Activated effector memory CD4-positive, alpha-beta T cell treated with anti-CD3 and anti-CD28 coated beads, Interleukin-2, amount 50 U/mL, for 16 hours (primary cell): ENCODE data around the gene GNA14.
"Not testable (repeated sequence)": the region's sequence is repeated elsewhere in the genome, so short reads cannot be mapped to it uniquely, and the experiment has no call there.

Experiments used
- DNase-seq: peaks from one replicate; pipeline ENCODE4 v3.0.0-alpha.2; 2020

Gene GNA14

DNA sequence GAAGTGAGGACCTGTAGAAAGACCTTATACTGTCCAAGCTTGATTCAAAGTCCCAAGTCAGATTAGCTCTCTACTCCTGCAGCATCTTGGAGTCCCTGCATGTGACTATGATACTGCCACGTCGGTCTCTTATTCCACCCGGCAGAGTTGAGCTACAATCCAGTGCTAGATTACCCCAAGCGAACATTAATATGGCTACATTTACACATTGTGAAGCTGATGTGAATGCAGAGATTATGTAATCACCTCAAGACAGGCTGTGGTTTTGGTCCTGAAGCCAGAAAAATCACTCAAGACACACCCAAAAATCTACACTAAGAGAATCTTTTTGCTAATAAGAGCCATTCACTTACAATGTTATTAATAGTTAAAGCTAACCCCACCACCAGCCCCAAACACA lies 116.7 kb downstream of the GNA14 start:
- DNase-seq = no peak

GRCh38 chr9:77523891-77524290 lies 124.2 kb downstream of the GNA14 start:
- no peak for DNase-seq

DNA sequence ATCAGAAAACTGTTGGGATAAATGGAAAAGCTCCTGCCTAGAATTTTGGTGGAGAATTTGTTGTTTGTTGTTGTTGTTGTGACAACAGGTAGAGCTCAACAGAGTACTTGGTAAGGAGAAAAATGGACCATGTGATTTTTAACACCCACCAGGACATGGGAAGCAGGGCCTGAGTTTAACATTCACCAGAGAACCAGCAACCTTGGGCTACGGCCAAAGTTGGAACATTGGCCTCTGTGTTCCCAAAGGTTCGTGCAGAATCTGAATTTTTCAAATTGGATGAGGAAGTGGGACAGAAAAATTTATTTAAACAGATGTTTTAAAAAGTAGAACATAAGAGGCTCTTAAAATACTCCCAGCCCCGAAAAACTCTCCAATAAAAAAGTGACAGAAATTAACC lies 127.0 kb downstream of the GNA14 start:
- no peak for DNase-seq

GRCh38 chr9:77518688-77519087 lies 129.4 kb downstream of the GNA14 start:
- DNase-seq = no peak

DNA sequence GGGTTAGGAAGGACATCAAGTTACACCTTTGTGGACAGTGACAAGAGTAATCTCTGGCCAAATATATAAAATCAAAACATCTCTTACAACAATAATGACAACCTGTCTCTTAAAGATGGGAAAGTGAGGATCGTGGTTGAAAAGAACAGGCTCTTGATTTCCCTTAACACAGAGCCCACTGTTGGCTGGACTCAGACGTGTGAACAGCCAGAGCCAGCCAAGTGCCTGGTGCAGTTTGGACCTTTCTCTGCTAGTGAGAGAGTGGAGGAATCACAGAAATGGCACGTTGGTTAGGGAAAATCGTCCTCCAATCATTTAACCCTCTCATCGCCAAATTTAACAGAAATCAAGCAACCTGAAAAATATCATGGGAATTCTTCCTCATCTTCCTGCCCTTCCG lies 131.3 kb downstream of the GNA14 start:
- no peak for DNase-seq

DNA sequence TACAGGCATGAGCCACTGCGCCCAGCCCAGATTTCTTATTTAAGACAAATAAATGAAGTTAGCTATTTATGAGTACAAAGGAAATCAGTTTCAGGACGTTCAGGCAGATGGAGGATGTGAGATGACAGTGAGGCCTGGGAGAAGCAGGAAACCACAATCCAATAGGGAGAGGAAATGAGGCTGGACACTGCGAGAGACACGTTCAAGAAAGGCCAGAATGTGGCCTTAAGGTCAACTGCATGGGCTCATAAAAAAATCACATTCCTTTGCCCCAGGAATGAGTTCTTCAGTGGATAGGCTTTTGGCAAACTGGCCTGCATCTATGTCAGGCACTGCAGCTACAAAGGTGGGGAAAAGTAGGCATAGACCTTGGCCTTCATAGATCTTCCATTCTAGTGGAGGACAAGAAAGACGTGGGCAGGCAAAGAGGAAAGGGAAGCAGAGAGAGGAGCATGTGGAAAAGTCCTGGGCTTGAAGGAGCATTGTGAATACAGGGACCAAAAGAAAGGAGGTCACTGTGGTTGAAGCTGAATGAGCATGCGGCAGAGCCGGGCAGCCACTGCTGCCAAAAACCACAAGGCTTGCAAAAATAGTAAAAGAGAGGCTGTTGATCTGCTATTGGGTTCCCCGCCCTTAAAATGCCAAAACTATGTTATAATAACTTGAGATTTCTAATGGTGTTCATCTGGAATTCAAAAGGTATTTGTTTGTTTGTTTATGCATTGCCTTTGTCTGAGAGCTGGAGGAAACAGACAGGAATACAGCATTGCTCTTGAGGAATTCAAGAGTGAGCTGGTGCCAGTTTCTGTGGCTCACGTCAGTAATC lies 133.0 kb downstream of the GNA14 start:
- DNase-seq = no peak

GRCh38 chr9:77513457-77513856 lies 134.7 kb downstream of the GNA14 start:
- DNase-seq = no peak

DNA sequence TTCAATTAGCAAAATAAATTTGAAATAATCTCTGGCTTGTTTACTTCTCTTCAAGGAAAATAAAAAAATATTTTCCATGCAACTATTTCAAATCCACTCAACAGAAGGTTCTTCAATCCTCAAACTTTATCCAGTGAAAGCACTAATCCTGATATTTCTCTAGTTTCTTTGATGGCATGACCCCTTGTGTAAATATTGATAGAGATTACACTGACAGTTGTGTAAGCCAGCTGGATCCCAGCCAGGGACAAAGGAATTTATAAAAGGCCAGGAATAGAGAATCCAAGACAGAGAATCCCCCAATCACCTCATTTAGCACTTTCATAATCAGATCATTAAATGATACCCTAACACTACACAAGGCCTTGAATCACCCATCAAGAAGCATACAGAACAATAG lies 135.2 kb downstream of the GNA14 start:
- DNase-seq = no peak

- DNase-seq = no peak
Observed at GRCh38 chr9:77511525-77511924, 136.6 kb downstream of the GNA14 start.

DNA sequence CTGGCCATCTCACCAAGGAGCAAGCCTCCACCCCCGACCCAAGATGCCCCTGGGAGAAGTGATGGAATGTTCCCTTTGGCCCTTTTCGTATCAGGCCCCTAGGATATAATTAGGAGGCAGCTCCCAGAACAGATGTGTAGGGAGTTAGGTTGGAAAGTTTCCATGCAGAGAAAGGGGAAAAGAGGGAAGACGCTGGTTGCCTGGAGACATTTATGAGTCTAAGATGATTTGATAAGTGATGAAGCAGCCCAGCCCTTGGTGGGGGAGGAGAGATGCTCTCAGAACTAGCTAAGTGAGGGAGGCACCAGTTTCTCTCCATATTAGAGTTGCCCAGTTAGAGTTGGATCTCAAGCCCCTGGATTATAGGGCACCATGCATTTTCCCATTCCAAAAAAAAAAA lies 137.5 kb downstream of the GNA14 start:
- no peak for DNase-seq

- DNase-seq = no peak
Observed at GRCh38 chr9:77508396-77508795, 139.7 kb downstream of the GNA14 start.

GRCh38 chr9:77507212-77507961 lies 140.7 kb downstream of the GNA14 start:
- no peak for DNase-seq

GRCh38 chr9:77505232-77505631 lies 142.9 kb downstream of the GNA14 start:
- no peak for DNase-seq

DNA sequence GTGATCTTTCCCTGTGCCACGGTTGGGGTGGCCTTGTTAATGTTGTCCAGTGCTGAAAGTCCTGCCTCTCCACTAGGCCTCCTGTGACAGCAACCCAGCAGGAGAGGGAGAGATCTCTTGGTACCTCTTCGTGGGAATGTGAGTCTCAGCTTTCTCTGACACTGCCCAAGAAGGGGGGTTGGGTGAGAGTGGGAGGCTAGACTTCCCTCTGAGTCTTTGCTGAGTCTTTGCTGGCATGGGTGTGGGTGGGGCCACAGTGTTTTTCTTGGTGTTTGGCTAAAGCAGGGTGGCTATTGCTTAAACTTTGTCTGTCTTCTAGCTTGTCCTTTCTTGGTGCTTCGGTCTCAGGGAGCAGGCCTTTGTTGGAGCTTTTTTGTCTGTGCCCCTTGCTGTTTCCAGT lies 145.6 kb downstream of the GNA14 start:
- DNase-seq = no peak

DNA sequence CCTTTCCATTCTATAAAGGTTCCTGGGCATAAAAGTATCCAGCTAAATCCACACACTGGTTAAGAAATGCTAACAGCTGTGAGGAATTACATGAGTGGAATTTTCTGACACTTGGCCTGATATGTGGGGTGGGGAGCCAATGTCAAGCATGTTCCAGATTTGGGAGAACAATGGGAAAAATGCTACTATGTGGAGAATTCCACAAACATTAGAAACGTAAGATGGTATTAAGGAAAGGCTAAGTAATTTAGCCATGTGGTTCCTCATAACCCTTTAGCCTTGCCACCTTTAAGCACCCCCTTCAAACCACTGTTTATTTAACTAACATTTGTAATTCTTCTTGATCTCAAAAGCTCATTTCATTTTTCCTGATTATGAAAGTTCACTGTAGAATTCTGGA lies 149.2 kb downstream of the GNA14 start:
- no peak for DNase-seq

- DNase-seq = no peak
Observed at GRCh38 chr9:77497322-77498198, 150.6 kb downstream of the GNA14 start.

DNA sequence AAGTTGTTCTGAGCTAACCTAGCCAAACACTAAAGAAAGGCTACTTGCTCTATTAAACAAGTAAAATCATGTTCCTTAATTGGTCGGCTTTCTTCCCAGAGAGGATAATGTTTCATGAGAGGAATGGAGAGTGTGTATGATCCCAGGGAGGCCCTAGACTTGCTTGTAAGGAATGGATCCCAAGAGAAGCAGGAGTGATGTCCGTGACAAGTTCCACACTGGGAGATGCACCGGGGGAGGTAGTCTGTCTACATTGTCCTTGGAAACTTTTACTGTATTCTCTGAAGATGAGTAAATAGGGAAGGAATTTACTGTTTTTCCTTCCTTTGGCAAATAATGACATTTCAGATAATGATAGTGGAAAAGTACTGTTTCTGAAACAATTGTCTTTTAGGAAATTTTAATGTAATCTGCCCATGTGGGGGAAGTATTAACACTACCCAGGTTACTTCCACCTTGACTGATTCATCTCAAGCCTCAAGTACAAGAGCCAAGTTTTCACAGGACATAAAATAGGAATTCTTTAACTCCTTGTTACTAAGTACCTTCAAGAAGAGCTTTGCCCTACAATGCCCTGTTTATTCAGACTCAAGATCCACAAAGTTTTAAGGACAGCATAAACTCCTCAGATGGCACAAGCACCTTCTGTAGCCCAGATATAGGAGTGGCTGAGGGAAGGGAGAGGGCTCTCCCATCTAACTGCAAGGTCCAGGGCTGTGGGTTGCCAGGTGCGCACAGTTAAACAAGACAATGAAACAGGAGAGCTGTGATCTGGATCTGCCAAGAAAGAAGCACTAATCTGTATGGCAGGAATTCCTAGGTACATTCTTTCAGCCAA lies 152.1 kb downstream of the GNA14 start:
- no peak for DNase-seq

GRCh38 chr9:77490279-77490678 lies 157.8 kb downstream of the GNA14 start:
- not testable (repeated sequence) for DNase-seq

GRCh38 chr9:77489405-77490163 lies 158.5 kb downstream of the GNA14 start:
- not testable (repeated sequence) for DNase-seq

- DNase-seq = no peak
Observed at GRCh38 chr9:77488439-77489126, 159.5 kb downstream of the GNA14 start.

DNA sequence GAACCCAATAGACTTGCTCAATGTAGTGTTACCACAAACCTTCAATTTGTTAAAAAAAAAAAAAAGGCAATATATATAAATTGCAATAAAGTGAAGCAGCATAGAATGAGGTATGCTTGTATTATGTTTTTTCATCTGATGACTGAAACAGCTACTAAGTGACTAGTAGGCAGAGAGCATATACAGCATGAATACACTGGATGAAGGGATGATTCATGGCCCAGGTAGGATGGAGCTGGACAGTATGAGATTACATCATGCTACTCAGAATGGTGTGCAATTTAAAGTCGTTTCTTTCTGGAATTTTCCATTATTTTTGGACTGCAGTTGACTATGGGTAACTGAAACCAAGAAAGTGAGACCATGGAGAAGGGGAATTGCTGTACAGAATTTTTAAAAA lies 161.2 kb downstream of the GNA14 start:
- no peak for DNase-seq
